H9 (cell line): ENCODE results near the gene DEAF1. TPM values are rescaled to one million over a fixed set of nuclear protein-coding genes. Genes with fewer than 3 reads are reported as not detected.

Experiments
- DNase-seq: peaks from one replicate; pipeline ENCODE4 v3.0.0-alpha.2; 2017
- H2AFZ ChIP-seq: one replicate; pipeline ENCODE4 v1.6.1; 2013; ENCODE audit warnings: mild to moderate bottlenecking, low read length, control low read depth, moderate library complexity
- H2AK5ac ChIP-seq: 2 replicates; pipeline ENCODE4 v1.6.1; 2013; ENCODE audit warnings: low read length, control low read depth, mixed read lengths; ENCODE audit not compliant: insufficient read length
- H2BK120ac ChIP-seq: one replicate; pipeline ENCODE4 v1.6.1; 2013; ENCODE audit warnings: low read depth, mild to moderate bottlenecking, low read length, control low read depth, inconsistent platforms; ENCODE audit not compliant: poor library complexity, severe bottlenecking
- H2BK12ac ChIP-seq: 2 replicates; pipeline ENCODE4 v1.6.1; 2013; ENCODE audit warnings: low read length, control low read depth, mixed read lengths, low read depth; ENCODE audit not compliant: insufficient read length
- H2BK15ac ChIP-seq: 2 replicates; pipeline ENCODE4 v1.6.1; 2013; ENCODE audit warnings: low read depth, low read length, control low read depth
- H2BK20ac ChIP-seq: one replicate; pipeline ENCODE4 v1.6.1; 2013; ENCODE audit warnings: low read depth, mild to moderate bottlenecking, low read length, control low read depth, inconsistent platforms; ENCODE audit not compliant: poor library complexity, severe bottlenecking
- H2BK5ac ChIP-seq: 2 replicates; pipeline ENCODE4 v1.6.1; 2013; ENCODE audit warnings: low read length, control low read depth, mixed read lengths; ENCODE audit not compliant: insufficient read length
- H3K14ac ChIP-seq: 2 replicates; pipeline ENCODE4 v1.6.1; 2013; ENCODE audit warnings: low read length, control low read depth; ENCODE audit not compliant: insufficient read depth
- H3K18ac ChIP-seq: 2 replicates; pipeline ENCODE4 v1.6.1; 2013; ENCODE audit warnings: low read depth, mild to moderate bottlenecking, mixed read lengths, low read length, control low read depth; ENCODE audit not compliant: insufficient read length
- H3K23ac ChIP-seq: 2 replicates; pipeline ENCODE4 v1.6.1; 2013; ENCODE audit warnings: low read length, control low read depth, mixed read lengths, low read depth; ENCODE audit not compliant: insufficient read length
- H3K23me2 ChIP-seq: 2 replicates; pipeline ENCODE4 v1.6.1; 2013; ENCODE audit warnings: low read depth, mild to moderate bottlenecking, mixed read lengths, low read length, control low read depth; ENCODE audit not compliant: insufficient read length, poor library complexity, severe bottlenecking
- H3K27ac ChIP-seq: 2 replicates; pipeline ENCODE4 v1.5.1; 2013; ENCODE audit warnings: low read length, control low read depth, mixed read lengths, low read depth; ENCODE audit not compliant: insufficient read length
- H3K27me3 ChIP-seq: 2 replicates; pipeline ENCODE4 v1.6.1; 2013; ENCODE audit warnings: low read length, control low read depth, inconsistent platforms; ENCODE audit not compliant: insufficient read depth
- H3K4ac ChIP-seq: 2 replicates; pipeline ENCODE4 v1.6.1; 2013; ENCODE audit warnings: low read depth, mild to moderate bottlenecking, control low read depth, inconsistent platforms, low read length, moderate library complexity
- H3K4me1 ChIP-seq: 2 replicates; pipeline ENCODE4 v1.6.1; 2013; ENCODE audit warnings: low read length, control low read depth, inconsistent platforms; ENCODE audit not compliant: insufficient read depth
- H3K4me2 ChIP-seq: 2 replicates; pipeline ENCODE4 v1.6.1; 2013; ENCODE audit warnings: low read length, control low read depth, mixed read lengths; ENCODE audit not compliant: insufficient read length, insufficient read depth
- H3K56ac ChIP-seq: 2 replicates; pipeline ENCODE4 v1.6.1; 2013; ENCODE audit warnings: low read depth, mild to moderate bottlenecking, mixed read lengths, low read length, control low read depth; ENCODE audit not compliant: insufficient read length
- H3K79me1 ChIP-seq: 2 replicates; pipeline ENCODE4 v1.6.1; 2013; ENCODE audit warnings: low read depth, mild to moderate bottlenecking, moderate library complexity, low read length, control low read depth, inconsistent platforms; ENCODE audit not compliant: insufficient read depth, poor library complexity, severe bottlenecking
- H3K79me2 ChIP-seq: 2 replicates; pipeline ENCODE4 v1.6.1; 2013; ENCODE audit warnings: low read length, control low read depth, inconsistent platforms; ENCODE audit not compliant: insufficient read depth
- H3K9ac ChIP-seq: 2 replicates; pipeline ENCODE4 v1.6.1; 2013; ENCODE audit warnings: low read length, control low read depth, mixed read lengths; ENCODE audit not compliant: insufficient read length; ENCODE audit errors: extremely low read depth
- H3K9me3 ChIP-seq: one replicate; pipeline ENCODE4 v1.6.1; 2013; ENCODE audit warnings: low read depth, low read length, inconsistent platforms; ENCODE audit not compliant: control insufficient read depth
- H3T11ph ChIP-seq: one replicate; pipeline ENCODE4 v1.6.1; 2013; ENCODE audit warnings: mild to moderate bottlenecking, low read length, control low read depth, inconsistent platforms
- H4K20me1 ChIP-seq: one replicate; pipeline ENCODE4 v1.6.1; 2013; ENCODE audit not compliant: control insufficient read depth, insufficient read length, insufficient read depth
- H4K5ac ChIP-seq: 2 replicates; pipeline ENCODE4 v1.6.1; 2013; ENCODE audit warnings: low read depth, mild to moderate bottlenecking, mixed read lengths, low read length, control low read depth; ENCODE audit not compliant: insufficient read length
- H4K8ac ChIP-seq: replicated peaks from 2 replicates; pipeline ENCODE4 v1.6.1; 2013; ENCODE audit warnings: low read length, control low read depth, mixed read lengths, low read depth; ENCODE audit not compliant: insufficient read length
- H4K91ac ChIP-seq: 2 replicates; pipeline ENCODE4 v1.6.1; 2013; ENCODE audit warnings: low read depth, mild to moderate bottlenecking, moderate library complexity, mixed read lengths, low read length, control low read depth; ENCODE audit not compliant: insufficient read length
- H3K27ac Mint-ChIP-seq, 3 experiments: 2 replicates in 2 of 3; 3 replicates in 1 of 3; pipeline ENCODE4 v1.8.0; 2020 to 2021; ENCODE audit warnings: mixed read lengths in 3 of 3, mild to moderate bottlenecking in 1 of 3, moderate library complexity in 1 of 3
- H3K27me3 Mint-ChIP-seq: 2 replicates; pipeline ENCODE4 v1.8.0; 2021; ENCODE audit warnings: low read depth, mild to moderate bottlenecking, moderate library complexity, mixed read lengths
- H3K36me3 Mint-ChIP-seq, 3 experiments: 2 replicates in 2 of 3; 3 replicates in 1 of 3; pipeline ENCODE4 v1.8.0; 2020 to 2021; ENCODE audit warnings: low read depth in 3 of 3, mixed read lengths in 3 of 3; ENCODE audit not compliant: insufficient read depth in 1 of 3
- H3K4me1 Mint-ChIP-seq, 2 experiments: 2 replicates each; pipeline ENCODE4 v1.8.0; 2020; ENCODE audit warnings: mixed read lengths in 2 of 2
- H3K4me3 Mint-ChIP-seq, 2 experiments: 2 replicates in 1 of 2; 3 replicates in 1 of 2; pipeline ENCODE4 v1.8.0; 2020 to 2021; ENCODE audit warnings: mild to moderate bottlenecking in 2 of 2, mixed read lengths in 2 of 2, moderate library complexity in 1 of 2
- H3K9me3 Mint-ChIP-seq, 2 experiments: 2 replicates in 1 of 2; 3 replicates in 1 of 2; pipeline ENCODE4 v1.8.0; 2020; ENCODE audit warnings: mild to moderate bottlenecking in 2 of 2, mixed read lengths in 2 of 2, moderate library complexity in 1 of 2
- WGBS: extraction: QIAGEN DNeasy Blood & Tissue Kit; methylation state at CpG from one replicate; pipeline ENCODE4 v1.1.7; 2013; ENCODE audit warnings: missing lambda C conversion rate, low lambda C conversion rate, mixed read lengths; ENCODE audit not compliant: insufficient read length; ENCODE audit errors: extremely low coverage; 5-methylcytosine and 5-hydroxymethylcytosine counted together
- total RNA-seq: library from RNA; stranded (reverse); gene quantifications from 2 replicates; pipeline ENCODE4 v1.2.1, GENCODE V29; 2021
- TF ChIP-seq, protein P1 (sequence below): fragments of 200-600 bp; sonication (generic); conservative IDR thresholded peaks from 3 replicates; pipeline ENCODE4 v1.8.0; 2021; ENCODE audit warnings: antibody characterized with exemption, mild to moderate bottlenecking

Gene DEAF1
- total RNA-seq, 1 experiment from 2014 or later: 67.3 TPM

DNA sequence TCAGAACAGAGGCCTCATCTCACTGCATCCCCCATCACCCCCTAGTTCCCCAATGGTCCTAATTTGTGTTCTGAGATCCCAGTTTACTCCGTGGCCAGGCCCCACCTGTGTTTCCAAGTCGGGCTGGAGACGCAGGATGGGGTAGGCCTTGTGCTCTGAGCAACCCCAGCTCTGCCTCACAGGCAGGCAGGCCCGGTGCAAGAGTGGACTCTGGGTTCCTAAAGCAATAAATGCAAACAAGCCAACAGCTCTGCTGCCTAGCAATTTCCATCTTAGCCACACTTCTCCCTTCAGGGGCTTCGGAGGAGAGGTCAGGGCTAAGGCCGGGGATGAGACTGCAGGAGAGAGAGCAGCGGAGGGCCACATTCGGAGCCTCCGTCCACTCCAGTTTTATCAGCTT lies 8.5 kb upstream of the DEAF1 start:
- no peak overlapping the region for H3K27ac ChIP-seq
- no peak overlapping the region; a peak in 1 of 7 replicates for H3K27ac Mint-ChIP-seq
- WGBS: no CpG with 5 or more reads among the region's 9 CpGs

More for the DNA sequence above, 8.5 kb upstream of the DEAF1 start:
- Histone ChIP-seq H3K18ac (no peak overlapping the region), H2AK5ac (no peak overlapping the region), H2BK120ac (no peak overlapping the region), H4K8ac (no peak overlapping the region), H3K79me2 (no peaks in the 10 kb centered on the region), H2BK5ac (no peak overlapping the region), H2BK15ac (no peak overlapping the region), H3K56ac (no peak overlapping the region), H4K20me1 (no peaks in the 10 kb centered on the region), H3K23me2 (peaks cover 3% of the 10 kb centered on the region), H3K4me1 (no peaks in the 10 kb centered on the region; the same call in 1 of the 2 replicates), H2AFZ (no peak overlapping the region), H3K4me2 (no peak overlapping the region), H2BK20ac (no peak overlapping the region), H3K23ac (no peak overlapping the region), H3K14ac (no peak overlapping the region), H4K91ac (no peak overlapping the region), H3K27me3 (no peaks in the 10 kb centered on the region), H3K79me1 (no peaks in the 10 kb centered on the region), H3T11ph (no peak overlapping the region), H2BK12ac (no peak overlapping the region), H3K9me3 (no peaks in the 10 kb centered on the region), H3K9ac (no peak overlapping the region), H3K4ac (no peak overlapping the region), H4K5ac (no peak overlapping the region)
- TF ChIP-seq, protein P1, sequence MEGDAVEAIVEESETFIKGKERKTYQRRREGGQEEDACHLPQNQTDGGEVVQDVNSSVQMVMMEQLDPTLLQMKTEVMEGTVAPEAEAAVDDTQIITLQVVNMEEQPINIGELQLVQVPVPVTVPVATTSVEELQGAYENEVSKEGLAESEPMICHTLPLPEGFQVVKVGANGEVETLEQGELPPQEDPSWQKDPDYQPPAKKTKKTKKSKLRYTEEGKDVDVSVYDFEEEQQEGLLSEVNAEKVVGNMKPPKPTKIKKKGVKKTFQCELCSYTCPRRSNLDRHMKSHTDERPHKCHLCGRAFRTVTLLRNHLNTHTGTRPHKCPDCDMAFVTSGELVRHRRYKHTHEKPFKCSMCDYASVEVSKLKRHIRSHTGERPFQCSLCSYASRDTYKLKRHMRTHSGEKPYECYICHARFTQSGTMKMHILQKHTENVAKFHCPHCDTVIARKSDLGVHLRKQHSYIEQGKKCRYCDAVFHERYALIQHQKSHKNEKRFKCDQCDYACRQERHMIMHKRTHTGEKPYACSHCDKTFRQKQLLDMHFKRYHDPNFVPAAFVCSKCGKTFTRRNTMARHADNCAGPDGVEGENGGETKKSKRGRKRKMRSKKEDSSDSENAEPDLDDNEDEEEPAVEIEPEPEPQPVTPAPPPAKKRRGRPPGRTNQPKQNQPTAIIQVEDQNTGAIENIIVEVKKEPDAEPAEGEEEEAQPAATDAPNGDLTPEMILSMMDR: no peak
- H3K9me3 Mint-ChIP-seq: no peaks in the 10 kb centered on the region
- no peak for DNase-seq
- H3K27me3 Mint-ChIP-seq: no peaks in the 10 kb centered on the region
- H3K36me3 Mint-ChIP-seq: peaks cover 2 to 12% (median 12%) of the 10 kb centered on the region in 3 experiments; a peak in 5 of 7 replicates
- H3K4me3 Mint-ChIP-seq: no peak overlapping the region
- H3K4me1 Mint-ChIP-seq: peaks cover 14 to 19% of the 10 kb centered on the region in 2 experiments; a peak in 3 of 4 replicates
